H1 (cell line): ENCODE measurements around the gene CORO6. TPM values are rescaled to one million over a fixed set of nuclear protein-coding genes. Genes with fewer than 3 reads are reported as not detected.
A peak's percentile ranks its signal among the peaks of the same experiment; 100 is the strongest.

Source experiments
- CTCF ChIA-PET: fragments of 300-600 bp; sonication (Branson Sonifier 250); formaldehyde crosslinking; loops from one replicate; lab custom pipeline; 2021; ENCODE audit not compliant: partially characterized antibody; lab: Charles Lee
- POLR2A ChIA-PET: fragments of 300-600 bp; sonication (Branson Sonifier 250); formaldehyde crosslinking; loops from one replicate; lab custom pipeline; 2021; ENCODE audit warnings: inconsistent platforms; ENCODE audit not compliant: partially characterized antibody; lab: Charles Lee
- DNase-seq, 2 experiments: peaks; one replicate each; pipeline versions ENCODE4 v3.0.0 to v3.0.0-alpha.2; 2010 to 2022; ENCODE audit warnings: low spot score in 2 of 2, low read depth in 1 of 2, mixed read lengths in 1 of 2
- FAIRE-seq: peaks from 2 replicates; lab custom pipeline; 2011; peaks lifted over from hg19 to GRCh38; lab: Jason Lieb, UNC
- H2AFZ ChIP-seq: 2 replicates; pipeline ENCODE4 v1.8.1; 2012; ENCODE audit warnings: low read length, inconsistent platforms
- H2AK5ac ChIP-seq: 2 replicates; pipeline ENCODE4 v1.6.1; 2013; ENCODE audit warnings: low read depth, low read length
- H2BK120ac ChIP-seq: replicated peaks from 2 replicates; pipeline ENCODE3; 2013; ENCODE audit warnings: low read depth, low read length, inconsistent platforms
- H2BK12ac ChIP-seq: 2 replicates; pipeline ENCODE4 v1.6.1; 2013; ENCODE audit warnings: low read depth, low read length
- H2BK15ac ChIP-seq: 2 replicates; pipeline ENCODE4 v1.6.1; 2013; ENCODE audit warnings: low read length
- H2BK20ac ChIP-seq: 2 replicates; pipeline ENCODE4 v1.6.1; 2013; ENCODE audit warnings: low read length
- H2BK5ac ChIP-seq: 2 replicates; pipeline ENCODE4 v1.6.1; 2013; ENCODE audit warnings: low read depth, low read length
- H3K14ac ChIP-seq: 2 replicates; pipeline ENCODE4 v1.6.1; 2013; ENCODE audit warnings: inconsistent platforms; ENCODE audit not compliant: insufficient read length
- H3K18ac ChIP-seq: 2 replicates; pipeline ENCODE4 v1.6.1; 2013; ENCODE audit warnings: low read length; ENCODE audit errors: extremely low read depth
- H3K23ac ChIP-seq: 2 replicates; pipeline ENCODE4 v1.6.1; 2013; ENCODE audit warnings: inconsistent platforms; ENCODE audit not compliant: insufficient read length
- H3K23me2 ChIP-seq: 2 replicates; pipeline ENCODE4 v1.6.1; 2013; ENCODE audit warnings: low read depth, low read length
- H3K27ac ChIP-seq: 2 replicates; pipeline ENCODE4 v1.6.1; 2011; ENCODE audit warnings: low read depth, low read length, inconsistent platforms
- H3K27me3 ChIP-seq, 4 experiments: replicated peaks in 1 of 4; 1 replicate in 1 of 4; 2 replicates in 3 of 4; pipeline versions ENCODE4 v1.6.1 to v1.8.1; 2011 to 2013; ENCODE audit warnings: low read length in 3 of 4, mild to moderate bottlenecking in 3 of 4, inconsistent platforms in 2 of 4, mixed read lengths in 2 of 4, moderate library complexity in 1 of 4; ENCODE audit not compliant: control insufficient read depth in 3 of 4, insufficient read depth in 3 of 4; ENCODE audit errors: extremely low read depth in 1 of 4
- H3K36me3 ChIP-seq, 4 experiments: 2 replicates each; pipeline versions ENCODE4 v1.6.1 to v1.8.1; 2011 to 2013; ENCODE audit warnings: mild to moderate bottlenecking in 4 of 4, low read length in 3 of 4, moderate library complexity in 2 of 4, control low read depth in 1 of 4, inconsistent platforms in 1 of 4; ENCODE audit not compliant: insufficient read depth in 4 of 4, control insufficient read depth in 2 of 4
- H3K4ac ChIP-seq: replicated peaks from 2 replicates; pipeline ENCODE3; 2013; ENCODE audit warnings: low read length, low read depth, mixed read lengths, inconsistent platforms; ENCODE audit not compliant: insufficient read length
- H3K4me1 ChIP-seq, 4 experiments: replicated peaks in 1 of 4; 1 replicate in 1 of 4; 2 replicates in 3 of 4; pipeline versions ENCODE4 v1.6.1 to v1.8.1; 2011 to 2013; ENCODE audit warnings: low read length in 3 of 4, inconsistent platforms in 2 of 4, mixed read lengths in 1 of 4; ENCODE audit not compliant: insufficient read depth in 4 of 4, control insufficient read depth in 3 of 4
- H3K4me2 ChIP-seq, 2 experiments: 2 replicates each; pipeline versions ENCODE4 v1.6.1 to v1.8.1; 2011 to 2013; ENCODE audit warnings: low read depth in 2 of 2, low read length in 2 of 2, control low read depth in 1 of 2, inconsistent platforms in 1 of 2, mild to moderate bottlenecking in 1 of 2; ENCODE audit not compliant: insufficient read depth in 1 of 2
- H3K4me3 ChIP-seq, 4 experiments: fragments of 200-600, 300-600 bp in 1 of 4; sonication (generic), shearing (Covaris generic), sonication (Bioruptor Twin) in 1 of 4; 2 replicates each; pipeline versions ENCODE4 v1.5.1 to v1.8.1; 2011 to 2016; ENCODE audit warnings: low read length in 4 of 4, low read depth in 3 of 4, control low read depth in 2 of 4, inconsistent platforms in 2 of 4, mild to moderate bottlenecking in 2 of 4, mixed read lengths in 1 of 4, moderate library complexity in 1 of 4; ENCODE audit not compliant: insufficient read depth in 2 of 4; ENCODE audit errors: extremely low read depth in 1 of 4
- H3K56ac ChIP-seq: replicated peaks from 2 replicates; pipeline ENCODE3; 2013; ENCODE audit warnings: low read depth, mild to moderate bottlenecking, mixed read lengths, low read length, inconsistent platforms; ENCODE audit not compliant: insufficient read length
- H3K79me1 ChIP-seq: 2 replicates; pipeline ENCODE4 v1.6.1; 2013; ENCODE audit warnings: low read depth, low read length, control low read depth
- H3K79me2 ChIP-seq, 2 experiments: 2 replicates each; pipeline versions ENCODE4 v1.6.1 to v1.8.1; 2012 to 2013; ENCODE audit warnings: low read length in 2 of 2, mild to moderate bottlenecking in 2 of 2, inconsistent platforms in 1 of 2; ENCODE audit not compliant: insufficient read depth in 2 of 2, control insufficient read depth in 1 of 2
- H3K9ac ChIP-seq, 4 experiments: replicated peaks in 1 of 4; 1 replicate in 1 of 4; 2 replicates in 3 of 4; pipeline versions ENCODE4 v1.6.1 to v1.8.1; 2011 to 2013; ENCODE audit warnings: low read depth in 3 of 4, low read length in 3 of 4, control low read depth in 2 of 4, mild to moderate bottlenecking in 2 of 4, moderate library complexity in 2 of 4, inconsistent platforms in 1 of 4; ENCODE audit errors: extremely low read depth in 1 of 4
- H3K9me3 ChIP-seq, 2 experiments: 2 replicates each; pipeline versions ENCODE4 v1.6.1 to v1.8.1; 2012 to 2013; ENCODE audit warnings: mild to moderate bottlenecking in 2 of 2, moderate library complexity in 2 of 2, control low read depth in 1 of 2, inconsistent platforms in 1 of 2, low read depth in 1 of 2, low read length in 1 of 2, mixed read lengths in 1 of 2; ENCODE audit not compliant: insufficient read depth in 2 of 2
- H4K20me1 ChIP-seq, 2 experiments: replicated peaks in 1 of 2; 2 replicates each; pipeline versions ENCODE3 to v1.8.1; 2011 to 2013; ENCODE audit warnings: inconsistent platforms in 2 of 2, low read length in 2 of 2, mild to moderate bottlenecking in 1 of 2; ENCODE audit not compliant: insufficient read depth in 2 of 2, control insufficient read depth in 1 of 2
- H4K5ac ChIP-seq: 2 replicates; pipeline ENCODE4 v1.6.1; 2013; ENCODE audit warnings: low read length, low read depth, mixed read lengths, inconsistent platforms; ENCODE audit not compliant: insufficient read length
- H4K8ac ChIP-seq: 2 replicates; pipeline ENCODE4 v1.8.0; 2013; ENCODE audit warnings: mild to moderate bottlenecking, moderate library complexity, low read length, inconsistent platforms; ENCODE audit not compliant: insufficient read depth; ENCODE audit errors: extremely low read depth
- H4K91ac ChIP-seq: replicated peaks from 2 replicates; pipeline ENCODE3; 2013; ENCODE audit warnings: low read length, mixed read lengths, inconsistent platforms; ENCODE audit not compliant: insufficient read length
- ASH2L ChIP-seq: fragments of 200-600, 300-600 bp; sonication (generic); IDR thresholded peaks from one replicate; pipeline ENCODE4 v1.7.1; 2017; ENCODE audit warnings: low read length
- BCL11A ChIP-seq, 2 experiments: IDR thresholded peaks; one replicate each; pipeline ENCODE4 v1.6.1; 2011; ENCODE audit warnings: low read depth in 2 of 2, low read length in 2 of 2, mild to moderate bottlenecking in 2 of 2
- CEBPB ChIP-seq: IDR thresholded peaks from 2 replicates; pipeline ENCODE4 v1.6.1; 2012; ENCODE audit warnings: low read depth, low read length
- CTBP2 ChIP-seq: IDR thresholded peaks from 2 replicates; pipeline ENCODE4 v1.7.0; 2011; ENCODE audit warnings: borderline replicate concordance, mild to moderate bottlenecking, moderate library complexity, mixed read lengths, low read length; ENCODE audit not compliant: insufficient read depth, insufficient read length
- EZH2 ChIP-seq: fragments of 200-600 bp; sonication (generic); IDR thresholded peaks from 2 replicates; pipeline ENCODE4 v1.7.1; 2012; ENCODE audit warnings: low read depth, mild to moderate bottlenecking, moderate library complexity, low read length, inconsistent platforms; ENCODE audit not compliant: severe bottlenecking
- POU5F1 ChIP-seq: IDR thresholded peaks from 2 replicates; pipeline ENCODE4 v1.6.1; 2011; ENCODE audit warnings: low read depth, mild to moderate bottlenecking, low read length, moderate library complexity
- RNF2 ChIP-seq: fragments of 200-900, 300-1000 bp; sonication (generic); IDR thresholded peaks from 2 replicates; pipeline ENCODE4 v1.7.1; 2016; ENCODE audit warnings: borderline replicate concordance, low read depth, mild to moderate bottlenecking, antibody characterized with exemption, low read length; ENCODE audit not compliant: poor library complexity, severe bottlenecking; ENCODE audit errors: missing control alignments
- SP1 ChIP-seq: IDR thresholded peaks from 2 replicates; pipeline ENCODE4 v1.6.1; 2011; ENCODE audit warnings: low read depth, low read length
- SRF ChIP-seq: IDR thresholded peaks from 2 replicates; pipeline ENCODE4 v1.6.1; 2011; ENCODE audit warnings: mild to moderate bottlenecking, low read depth, low read length, moderate library complexity
- SUZ12 ChIP-seq: fragments of 200-600 bp; sonication (generic); IDR thresholded peaks from 2 replicates; pipeline ENCODE4 v1.6.1; 2012; ENCODE audit warnings: mild to moderate bottlenecking, inconsistent platforms, low read length, moderate library complexity, mixed read lengths
- TAF1 ChIP-seq: IDR thresholded peaks from 2 replicates; pipeline ENCODE4 v1.6.1; 2011; ENCODE audit warnings: mild to moderate bottlenecking, low read depth, low read length
- YY1 ChIP-seq: IDR thresholded peaks from 2 replicates; pipeline ENCODE4 v1.6.1; 2011; ENCODE audit warnings: low read depth, mild to moderate bottlenecking, low read length
- WGBS, 2 experiments: shearing (Covaris generic) in 1 of 2; methylation state at CpG; one replicate each; pipeline versions ENCODE4 v1.1.6 to v1.1.7; 2013 to 2015; ENCODE audit warnings: low lambda C conversion rate in 2 of 2, mixed read lengths in 2 of 2, inconsistent platforms in 1 of 2, low coverage in 1 of 2, missing lambda C conversion rate in 1 of 2; ENCODE audit not compliant: insufficient replicate concordance in 2 of 2, insufficient coverage in 1 of 2, insufficient read length in 1 of 2; ENCODE audit errors: extremely low coverage in 1 of 2, missing lambda C conversion rate in 1 of 2; 5-methylcytosine and 5-hydroxymethylcytosine counted together
- polyA plus RNA-seq, 7 experiments: library from polyadenylated mRNA; depleted of rRNA in 3 of 7; stranded (reverse) in 5 of 7; unstranded in 2 of 7; fragments of >200 nt in 5 of 7; fragments of 200-250 nt in 2 of 7; gene quantifications; 1 replicate in 5 of 7; 2 replicates in 1 of 7; 4 replicates in 1 of 7; pipeline versions ENCODE4 v1.2.1 to v1.2.3, GENCODE V29; 2011 to 2013; ENCODE audit warnings: missing spikeins in 2 of 7, mixed read lengths in 2 of 7
- total RNA-seq: library from RNA; stranded (reverse); fragmentation: NEBNext Ultra II Directional; extraction: Animal tissue kit (Norgen Biotek cat#: 25700); gene quantifications from 2 replicates; pipeline ENCODE4 v1.2.1, GENCODE V29; 2021

The CORO6 gene
- total and polyA plus RNA-seq, 2 of the 8 experiments (the other 6 are each of a cell fraction or from before 2014, with no cell fraction given), result 2.5 to 8.6 TPM

DNA sequence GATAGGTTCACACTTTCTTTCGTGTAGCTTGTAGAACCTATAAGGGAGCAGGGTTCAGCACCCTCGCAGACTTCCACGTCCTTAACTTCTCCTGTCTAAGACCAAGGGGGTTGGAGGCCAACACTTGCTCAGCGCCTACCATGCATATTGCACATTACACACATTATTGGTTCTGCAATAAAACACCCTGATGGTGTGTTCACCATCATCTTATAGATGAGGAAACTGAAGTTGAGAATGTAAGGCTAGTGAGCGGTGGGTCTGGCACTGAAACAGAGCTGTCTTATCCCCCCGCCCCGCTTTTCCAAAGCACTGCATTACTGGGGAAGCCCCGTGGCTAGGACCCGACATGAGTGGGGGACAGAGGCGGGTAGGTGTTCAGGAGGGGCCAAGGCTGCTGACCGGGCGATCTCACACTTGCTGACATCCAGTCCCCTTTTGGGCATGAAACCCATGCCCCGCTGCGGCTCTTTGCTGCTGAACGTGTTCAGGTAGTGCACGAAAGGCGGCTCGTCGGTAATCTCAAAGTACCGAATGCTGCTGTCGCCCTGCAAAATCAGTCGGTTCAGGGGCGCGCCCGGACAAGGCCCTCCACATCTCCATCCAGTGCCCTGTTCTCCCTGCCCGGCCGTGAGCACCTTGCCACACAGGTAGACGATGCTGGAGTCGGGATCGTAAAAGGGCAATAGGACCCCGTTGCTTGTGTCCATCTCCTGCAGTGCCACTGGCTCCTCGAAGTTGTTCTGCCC, 6.2 kb downstream of the CORO6 start:
- Histone ChIP-seq H3K4me1 (peaks cover 14 to 49% (median 40%) of the 10 kb centered on the region in 4 experiments), H2BK120ac (no peak overlapping the region), H3K23ac (no peak overlapping the region), H4K8ac (no peak overlapping the region), H4K91ac (no peak overlapping the region), H3K9ac (no peak overlapping the region), H3K79me1 (0 out of 2 replicates have a peak, but pooled peaks cover 2% of the 10 kb centered on the region), H4K20me1 (peaks cover 4 to 5% of the 10 kb centered on the region in 2 experiments), H3K4me3 (peak overlapping the region; percentile 36 to 60 (median 50); a peak in 7 of 8 replicates), H2BK5ac (no peak overlapping the region), H3K14ac (no peak overlapping the region), H2BK20ac (0 out of 2 replicates have a peak overlapping the region, but pooled peaks have one; percentile 61), H2AFZ (no peak overlapping the region), H3K4ac (no peak overlapping the region), H3K9me3 (peaks cover 0 to 11% of the 10 kb centered on the region in 2 experiments; a peak in 1 of 4 replicates), H3K56ac (no peak overlapping the region), H3K79me2 (no peaks in the 10 kb centered on the region), H2BK15ac (no peak overlapping the region), H3K27me3 (peaks cover 19 to 69% (median 55%) of the 10 kb centered on the region in 4 experiments), H3K18ac (peak overlapping the region; percentile 48), H3K36me3 (peaks cover 0 to 7% (median 0%) of the 10 kb centered on the region in 4 experiments; a peak in 1 of 8 replicates), H3K4me2 (peak overlapping the region; percentile 90 to 96), H3K27ac (no peak overlapping the region), H3K23me2 (peaks cover 13% of the 10 kb centered on the region), H4K5ac (no peak overlapping the region), H2BK12ac (peak overlapping the region; percentile 50; the same call in 1 of the 2 replicates), H2AK5ac (no peak overlapping the region)
- DNase-seq (no peak), FAIRE-seq (no peak)
- ChIA-PET POLR2A (interaction anchor here (1.2 to 4.3 kb wide), 4 partner anchors 8 to 47 kb away, joined by 4 to 30 read pairs (median 6); partner anchors contain the start of genes ANKRD13B and TP53I13), CTCF (interaction anchor here (0.7 to 13.1 kb wide), 22 partner anchors 8 to 477 kb away, joined by 3 to 193 read pairs (median 7); partner anchors contain the start of genes ABHD15, ANKRD13B and TP53I13)
- 44% methylated on average over 31 of the region's 32 CpGs; no CpG with 5 or more reads in 1 of the 2 experiments for WGBS, 2 experiments
- no peak for TF ChIP-seq ASH2L
- TF ChIP-seq TAF1, result no peak
- TF ChIP-seq CEBPB, result no peak
- no peak for TF ChIP-seq CTBP2
- TF ChIP-seq SRF, result no peak
- TF ChIP-seq BCL11A (IDR thresholded peaks at IDR 0.05; ENCODE audit: low read depth in 2 of 2, low read length in 2 of 2), result no peak
- peak; percentile 73 for TF ChIP-seq EZH2
- TF ChIP-seq SP1, result no peak
- TF ChIP-seq POU5F1, result no peak
- peak; percentile 77; the same call in 1 of the 2 replicates for TF ChIP-seq SUZ12
- peak; percentile 37 for TF ChIP-seq RNF2
- TF ChIP-seq YY1, result no peak
